GM12875 (cell line): Measurements from ENCODE around the gene BOC.

ENCODE experiments used
- H3K4me3 ChIP-seq: one replicate; pipeline ENCODE4 v1.5.1; 2011; ENCODE audit warnings: low read depth, low read length, control low read depth
- TF ChIP-seq, protein P1 (sequence below): IDR thresholded peaks from 2 replicates; pipeline ENCODE4 v1.5.1; 2011; ENCODE audit warnings: low read depth, mild to moderate bottlenecking, control low read depth, inconsistent platforms, low read length, moderate library complexity, borderline replicate concordance; ENCODE audit not compliant: insufficient read depth

Gene BOC

DNA sequence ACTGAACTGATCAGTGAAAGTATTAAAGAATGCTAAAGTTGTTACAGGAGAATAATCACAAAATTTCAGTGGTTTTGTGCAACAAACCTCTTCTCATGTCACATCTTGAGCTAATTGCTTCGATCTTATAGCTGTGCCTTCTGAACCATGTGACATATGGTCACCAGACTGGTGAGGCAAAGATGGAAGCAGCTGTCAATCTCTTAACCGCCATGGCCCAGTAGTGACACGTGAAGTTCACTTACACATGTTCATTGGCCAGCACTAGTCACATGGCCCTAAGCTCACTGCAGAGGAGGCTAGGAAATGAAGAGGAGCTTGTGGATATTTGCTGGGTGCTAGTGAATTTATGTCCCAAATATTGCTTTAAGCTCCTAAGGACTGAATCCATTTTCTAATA, 32.5 kb downstream of the BOC start:
- TF ChIP-seq, protein P1, sequence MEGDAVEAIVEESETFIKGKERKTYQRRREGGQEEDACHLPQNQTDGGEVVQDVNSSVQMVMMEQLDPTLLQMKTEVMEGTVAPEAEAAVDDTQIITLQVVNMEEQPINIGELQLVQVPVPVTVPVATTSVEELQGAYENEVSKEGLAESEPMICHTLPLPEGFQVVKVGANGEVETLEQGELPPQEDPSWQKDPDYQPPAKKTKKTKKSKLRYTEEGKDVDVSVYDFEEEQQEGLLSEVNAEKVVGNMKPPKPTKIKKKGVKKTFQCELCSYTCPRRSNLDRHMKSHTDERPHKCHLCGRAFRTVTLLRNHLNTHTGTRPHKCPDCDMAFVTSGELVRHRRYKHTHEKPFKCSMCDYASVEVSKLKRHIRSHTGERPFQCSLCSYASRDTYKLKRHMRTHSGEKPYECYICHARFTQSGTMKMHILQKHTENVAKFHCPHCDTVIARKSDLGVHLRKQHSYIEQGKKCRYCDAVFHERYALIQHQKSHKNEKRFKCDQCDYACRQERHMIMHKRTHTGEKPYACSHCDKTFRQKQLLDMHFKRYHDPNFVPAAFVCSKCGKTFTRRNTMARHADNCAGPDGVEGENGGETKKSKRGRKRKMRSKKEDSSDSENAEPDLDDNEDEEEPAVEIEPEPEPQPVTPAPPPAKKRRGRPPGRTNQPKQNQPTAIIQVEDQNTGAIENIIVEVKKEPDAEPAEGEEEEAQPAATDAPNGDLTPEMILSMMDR = no peak
- no peak overlapping the region for H3K4me3 ChIP-seq

DNA sequence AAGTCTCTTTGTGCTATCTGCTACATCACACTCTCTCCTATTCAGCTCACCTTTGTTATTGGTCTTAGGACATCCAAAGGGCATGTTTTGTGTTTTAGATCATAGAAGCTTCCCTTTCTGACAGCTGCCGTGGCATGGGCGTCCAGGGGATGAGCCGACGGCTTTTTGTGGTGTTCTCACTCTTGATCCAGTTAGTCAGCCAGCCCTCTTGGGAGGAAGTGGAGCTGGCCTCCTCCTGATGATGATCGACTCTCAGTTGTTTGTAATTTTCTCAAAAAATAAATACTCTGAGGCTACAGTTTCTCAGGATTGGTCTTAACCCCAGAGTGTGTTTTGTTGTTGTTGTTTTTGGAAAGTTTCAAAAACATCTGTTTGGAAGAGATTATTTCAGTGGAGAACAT, 34.4 kb downstream of the BOC start:
- TF ChIP-seq, protein P1 = no peak
- no peak overlapping the region for H3K4me3 ChIP-seq

DNA sequence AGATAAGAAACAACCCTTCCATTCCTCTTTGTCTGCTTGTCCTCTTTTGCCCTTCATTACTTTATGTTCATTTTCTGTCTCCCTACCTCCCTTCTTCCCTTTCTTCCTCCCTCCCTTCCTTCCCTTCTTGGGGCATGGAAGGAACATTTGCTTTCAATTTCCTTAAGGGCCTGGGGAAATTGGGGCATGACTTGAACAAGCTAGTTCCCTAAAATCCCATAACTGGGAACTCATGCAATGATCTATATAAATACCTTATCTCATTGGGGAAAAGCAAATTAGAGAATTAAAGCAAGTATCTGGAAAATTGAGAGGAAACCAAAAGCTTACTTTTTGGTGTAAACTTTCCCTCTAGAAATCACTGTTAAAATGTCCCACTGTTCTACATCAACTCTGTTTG, 35.7 kb downstream of the BOC start:
- no peak overlapping the region for H3K4me3 ChIP-seq
- TF ChIP-seq, protein P1 = no peak

DNA sequence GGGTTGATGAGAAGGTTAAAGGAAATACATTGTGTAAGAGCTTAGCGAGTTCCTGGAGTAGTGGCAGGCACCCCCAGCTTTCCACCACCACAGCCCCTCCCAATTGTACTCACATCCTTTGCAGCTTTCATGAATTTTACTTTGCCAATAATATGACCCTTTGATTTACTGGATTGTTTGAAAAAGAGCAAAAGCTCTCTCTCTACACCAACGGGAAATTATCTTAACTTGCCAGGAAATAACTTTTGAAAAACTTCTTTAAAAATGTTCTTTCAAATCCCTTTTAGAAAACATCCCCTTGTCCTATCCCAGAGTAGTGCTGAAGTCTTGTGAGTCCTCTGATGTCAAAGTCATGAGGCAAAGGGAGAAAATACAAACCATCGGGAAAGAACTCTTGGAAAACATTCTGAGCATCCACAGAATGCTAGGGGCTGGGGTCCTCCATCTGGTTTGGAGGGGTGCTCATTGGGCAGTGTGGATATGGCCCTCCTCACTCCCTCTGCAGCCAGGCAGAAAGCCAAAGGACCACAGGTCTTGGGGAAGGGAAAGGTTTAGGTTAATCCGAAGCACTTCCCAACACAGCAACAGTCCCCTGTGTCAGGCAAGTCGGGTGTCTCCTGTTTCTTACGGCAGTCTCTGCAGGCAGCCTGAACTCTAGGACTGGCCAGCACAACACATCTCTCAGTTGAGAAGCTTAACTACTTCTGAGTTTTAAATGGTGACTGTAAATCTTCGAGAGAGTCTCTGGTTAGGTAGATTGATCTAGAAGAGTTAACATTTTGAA, 36.5 kb downstream of the BOC start:
- no peak overlapping the region for H3K4me3 ChIP-seq
- TF ChIP-seq, protein P1 = no peak

DNA sequence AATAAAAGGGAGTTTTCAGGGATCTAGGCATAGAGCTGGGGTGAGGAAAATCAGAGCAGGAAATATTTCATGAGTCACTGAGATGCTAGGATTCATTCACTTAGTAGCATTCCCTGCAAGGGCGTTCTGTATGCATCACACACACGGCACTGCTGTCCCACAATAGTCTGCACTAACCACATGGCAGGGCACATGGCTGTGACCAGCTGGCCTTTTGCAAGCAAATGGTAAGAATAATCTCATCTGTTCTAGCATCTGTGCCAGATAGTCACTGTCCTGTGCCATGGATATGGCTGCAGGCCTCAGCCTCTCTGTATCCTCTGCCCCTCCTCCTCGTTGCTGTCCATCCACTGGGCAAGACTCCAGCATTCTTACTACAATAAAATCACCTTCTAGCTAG, 37.8 kb downstream of the BOC start:
- no peak overlapping the region for H3K4me3 ChIP-seq
- TF ChIP-seq, protein P1 = no peak

- TF ChIP-seq, protein P1 = no peak
- no peak overlapping the region for H3K4me3 ChIP-seq
Observed at GRCh38 chr3:113249601-113250000, 38.2 kb downstream of the BOC start.

DNA sequence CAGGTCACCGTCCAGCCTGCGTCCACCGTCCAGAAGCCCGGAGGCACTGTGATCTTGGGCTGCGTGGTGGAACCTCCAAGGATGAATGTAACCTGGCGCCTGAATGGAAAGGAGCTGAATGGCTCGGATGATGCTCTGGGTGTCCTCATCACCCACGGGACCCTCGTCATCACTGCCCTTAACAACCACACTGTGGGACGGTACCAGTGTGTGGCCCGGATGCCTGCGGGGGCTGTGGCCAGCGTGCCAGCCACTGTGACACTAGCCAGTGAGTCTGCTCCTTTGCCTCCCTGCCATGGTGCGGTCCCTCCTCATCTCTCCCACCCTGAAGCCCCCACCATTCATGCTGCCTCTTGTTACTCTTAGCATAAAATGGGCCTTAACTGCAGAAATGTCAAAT, 39.2 kb downstream of the BOC start:
- TF ChIP-seq, protein P1 = no peak
- H3K4me3 ChIP-seq = no peak overlapping the region
